WTC11 (cell line): Measurements from ENCODE around the gene VASH1. TPM values are rescaled to one million over a fixed set of nuclear protein-coding genes. Genes with fewer than 3 reads are reported as not detected.

Experiments
- ATAC-seq: fragments of 200-7000 bp; cut with Tn5 transposase; 2 replicates; pipeline ENCODE4 v1.10.0; 2021; ENCODE audit warnings: mild to moderate bottlenecking, moderate library complexity
- CTCF ChIA-PET: fragments of 300-600 bp; sonication (Branson Sonifier 250); formaldehyde crosslinking; loops from one replicate; lab custom pipeline; 2021; ENCODE audit warnings: antibody characterized with exemption; lab: Charles Lee
- POLR2A ChIA-PET: fragments of 350-600 bp; sonication (Branson Sonifier 250); formaldehyde crosslinking; loops from one replicate; lab custom pipeline; 2021; ENCODE audit warnings: antibody characterized with exemption; lab: Charles Lee
- DNase-seq: peaks from one replicate; pipeline ENCODE4 v3.0.0; 2021; ENCODE audit warnings: low spot score
- H3K27ac Mint-ChIP-seq: 2 replicates; pipeline ENCODE4 v1.8.0; 2021; ENCODE audit warnings: mixed read lengths
- H3K27me3 Mint-ChIP-seq: 2 replicates; pipeline ENCODE4 v1.8.0; 2021; ENCODE audit warnings: low read depth, mild to moderate bottlenecking, moderate library complexity, mixed read lengths
- H3K36me3 Mint-ChIP-seq: 2 replicates; pipeline ENCODE4 v1.8.0; 2021; ENCODE audit warnings: mixed read lengths
- H3K4me1 Mint-ChIP-seq: 2 replicates; pipeline ENCODE4 v1.8.0; 2022; ENCODE audit warnings: mixed read lengths
- H3K4me3 Mint-ChIP-seq: 2 replicates; pipeline ENCODE4 v1.8.0; 2021; ENCODE audit warnings: mild to moderate bottlenecking, moderate library complexity, mixed read lengths
- H3K9me3 Mint-ChIP-seq: 2 replicates; pipeline ENCODE4 v1.8.0; 2021; ENCODE audit warnings: mixed read lengths
- AFF4 ChIP-seq: sonication (generic); formaldehyde crosslinking; IDR thresholded peaks from 2 replicates; pipeline ENCODE4 v1.8.1; 2023; ENCODE audit warnings: mild to moderate bottlenecking, missing genetic modification reagents, borderline replicate concordance
- ATF1 ChIP-seq: sonication (generic); formaldehyde crosslinking; IDR thresholded peaks from 2 replicates; pipeline ENCODE4 v1.8.1; 2023; ENCODE audit warnings: mild to moderate bottlenecking, moderate library complexity, missing genetic modification reagents
- CTCF ChIP-seq: fragments of 200-600 bp; IDR thresholded peaks from 2 replicates; pipeline ENCODE4 v1.8.0; 2022; ENCODE audit warnings: antibody characterized with exemption
- E2F5 ChIP-seq: sonication (generic); formaldehyde crosslinking; IDR thresholded peaks from 2 replicates; pipeline ENCODE4 v1.8.1; 2022; ENCODE audit warnings: mild to moderate bottlenecking, moderate library complexity, missing genetic modification reagents
- FOXJ3 ChIP-seq: sonication (generic); formaldehyde crosslinking; IDR thresholded peaks from 2 replicates; pipeline ENCODE4 v1.9.0; 2021; ENCODE audit warnings: missing genetic modification reagents, mild to moderate bottlenecking, borderline replicate concordance
- GABPB1 ChIP-seq: sonication (generic); formaldehyde crosslinking; IDR thresholded peaks from 2 replicates; pipeline ENCODE4 v1.8.1; 2023; ENCODE audit warnings: mild to moderate bottlenecking, missing genetic modification reagents
- HMGA2 ChIP-seq: fragments of 250-450 bp; sonication (Bioruptor Pico); IDR thresholded peaks from 2 replicates; pipeline ENCODE4 v1.4.0; 2021; ENCODE audit warnings: mild to moderate bottlenecking, moderate library complexity
- HMGXB4 ChIP-seq: sonication (generic); formaldehyde crosslinking; IDR thresholded peaks from 2 replicates; pipeline ENCODE4 v1.8.1; 2023; ENCODE audit warnings: mild to moderate bottlenecking, moderate library complexity, missing genetic modification reagents
- MLX ChIP-seq: sonication (generic); formaldehyde crosslinking; IDR thresholded peaks from 2 replicates; pipeline ENCODE4 v1.8.1; 2023; ENCODE audit warnings: mild to moderate bottlenecking, missing genetic modification reagents, moderate library complexity
- MYBL2 ChIP-seq: sonication (generic); formaldehyde crosslinking; IDR thresholded peaks from 2 replicates; pipeline ENCODE4 v1.8.1; 2023; ENCODE audit warnings: mild to moderate bottlenecking, moderate library complexity, missing genetic modification reagents
- TEAD1 ChIP-seq: sonication (generic); formaldehyde crosslinking; IDR thresholded peaks from 2 replicates; pipeline ENCODE4 v1.8.0; 2022; ENCODE audit warnings: mild to moderate bottlenecking, missing genetic modification reagents
- ZNF138 ChIP-seq: sonication (generic); formaldehyde crosslinking; conservative IDR thresholded peaks from 2 replicates; pipeline ENCODE4 v1.8.1; 2022; ENCODE audit warnings: mild to moderate bottlenecking, moderate library complexity, missing genetic modification reagents
- ZNF396 ChIP-seq: fragments of 250-450 bp; sonication (Bioruptor Pico); IDR thresholded peaks from 2 replicates; pipeline ENCODE4 v1.8.0; 2021; ENCODE audit warnings: mild to moderate bottlenecking, moderate library complexity, borderline replicate concordance
- ZNF512 ChIP-seq: sonication (generic); formaldehyde crosslinking; IDR thresholded peaks from 2 replicates; pipeline ENCODE4 v1.8.1; 2022; ENCODE audit warnings: missing genetic modification reagents, borderline replicate concordance
- total RNA-seq: library from RNA; stranded (reverse); gene quantifications from 3 replicates; pipeline ENCODE4 v1.2.3, GENCODE V29; 2021

VASH1 gene
- total RNA-seq, 1 experiment from 2014 or later, result 7.2 TPM

GRCh38 chr14:76763096-76764041 lies 2.1 kb downstream of the VASH1 start:
- H3K27ac Mint-ChIP-seq, result no peak overlapping the region
- ChIA-PET CTCF (no interaction called here), POLR2A (no interaction called here)
- no peak for ATAC-seq
- peaks cover 27% of the 10 kb centered on the region for H3K4me1 Mint-ChIP-seq
- no peaks in the 10 kb centered on the region for H3K36me3 Mint-ChIP-seq
- H3K27me3 Mint-ChIP-seq, result peaks cover 72% of the 10 kb centered on the region
- no peaks in the 10 kb centered on the region for H3K9me3 Mint-ChIP-seq
- peak overlapping the region; percentile 80 for H3K4me3 Mint-ChIP-seq
- no peak for TF ChIP-seq CTCF
- TF ChIP-seq MYBL2 (CRISPR knock-in tag), result no peak
- TF ChIP-seq HMGA2 (CRISPR knock-in tag), result no peak
- TF ChIP-seq ZNF138, result no peak
- no peak for TF ChIP-seq HMGXB4
- TF ChIP-seq ATF1 (CRISPR knock-in tag), result no peak
- no peak for TF ChIP-seq E2F5 (CRISPR knock-in tag)
- TF ChIP-seq ZNF396 (CRISPR knock-in tag), result no peak
- TF ChIP-seq MLX (CRISPR knock-in tag), result no peak
- no peak for TF ChIP-seq GABPB1 (CRISPR knock-in tag)
- no peak for TF ChIP-seq AFF4
- no peak for TF ChIP-seq TEAD1 (CRISPR knock-in tag)
- TF ChIP-seq, all 79 proteins: peak for 0
- no peak for DNase-seq

- no peak overlapping the region for H3K27ac Mint-ChIP-seq
- DNase-seq (no peak), ATAC-seq (no peak)
- POLR2A ChIA-PET, result no interaction called here
- H3K9me3 Mint-ChIP-seq, result no peaks in the 10 kb centered on the region
- peaks cover 30% of the 10 kb centered on the region for H3K4me1 Mint-ChIP-seq
- no peaks in the 10 kb centered on the region for H3K36me3 Mint-ChIP-seq
- H3K4me3 Mint-ChIP-seq, result no peak overlapping the region
- peaks cover 51% of the 10 kb centered on the region for H3K27me3 Mint-ChIP-seq
- no peak for TF ChIP-seq ZNF512 (CRISPR knock-in tag)
- TF ChIP-seq FOXJ3 (CRISPR knock-in tag), result no peak
- CTCF ChIA-PET, result interaction anchor here (1.0 to 1.9 kb wide), 2 partner anchors 19 to 55 kb away, joined by 5 read pairs; no protein-coding TSS in a partner anchor
Measured at GRCh38 chr14:76765461-76765931, 4.2 kb downstream of the VASH1 start.
